ENCODE results near the gene WDR93.

WDR93 gene

DNA sequence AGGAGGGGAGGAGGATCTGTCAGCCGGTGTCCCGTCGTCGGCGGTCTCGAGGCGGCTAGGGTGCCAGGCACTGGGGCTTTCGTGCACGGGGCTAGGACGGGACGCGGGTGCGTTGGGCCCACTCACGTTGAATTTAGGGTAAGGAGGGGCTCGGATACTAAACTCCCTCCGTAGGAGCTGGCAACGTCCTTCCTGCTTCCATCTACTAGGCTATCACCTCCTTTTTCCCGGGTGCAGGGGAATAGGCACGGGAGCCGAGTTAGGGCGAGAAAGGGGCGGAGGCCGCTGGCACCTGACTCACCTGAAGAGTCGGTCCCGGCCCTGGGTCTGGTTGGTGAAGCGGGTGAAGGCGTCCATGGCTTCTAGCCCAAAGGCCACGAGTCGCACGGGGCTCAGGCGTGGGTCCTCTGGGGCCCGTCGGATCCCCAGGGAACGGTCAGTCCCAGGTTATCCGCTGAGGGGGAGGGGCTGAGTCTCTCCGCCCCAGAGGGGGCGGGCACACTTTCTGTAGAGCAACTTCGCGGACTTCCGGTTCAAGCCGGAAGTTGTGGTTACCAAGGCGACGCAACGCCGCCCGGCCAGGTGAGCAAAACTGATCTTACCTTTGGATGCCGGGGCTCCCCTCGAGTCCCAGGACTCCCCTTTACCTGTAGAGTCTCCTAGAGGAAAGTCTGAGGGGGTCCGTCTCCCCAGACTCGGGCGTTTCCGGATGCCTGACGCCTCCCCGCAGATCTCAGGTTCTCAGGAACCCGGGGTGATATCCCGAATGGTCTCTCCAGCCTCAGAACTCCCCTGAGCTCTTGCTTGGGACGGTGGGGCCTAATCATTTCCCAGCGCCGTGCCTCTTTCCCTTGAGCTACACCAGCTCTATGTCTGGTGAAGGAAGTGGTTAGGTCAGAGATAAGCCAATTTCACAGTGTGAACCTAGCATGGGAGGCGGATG lies at the start of gene WDR93, which contains the start of gene PEX11A:
TSS of gene WDR93 (plus strand) at position 536 of the 943 bp plus-strand sequence. CDS start 10,936 bp downstream, outside the sequence.
TSS of gene PEX11A (minus strand) at position 479 of the 943 bp plus-strand sequence. CDS start at position 357, 122 bp downstream.
- DNase-seq (ENCODE audit: low spot score), result peak; percentile 86

DNA sequence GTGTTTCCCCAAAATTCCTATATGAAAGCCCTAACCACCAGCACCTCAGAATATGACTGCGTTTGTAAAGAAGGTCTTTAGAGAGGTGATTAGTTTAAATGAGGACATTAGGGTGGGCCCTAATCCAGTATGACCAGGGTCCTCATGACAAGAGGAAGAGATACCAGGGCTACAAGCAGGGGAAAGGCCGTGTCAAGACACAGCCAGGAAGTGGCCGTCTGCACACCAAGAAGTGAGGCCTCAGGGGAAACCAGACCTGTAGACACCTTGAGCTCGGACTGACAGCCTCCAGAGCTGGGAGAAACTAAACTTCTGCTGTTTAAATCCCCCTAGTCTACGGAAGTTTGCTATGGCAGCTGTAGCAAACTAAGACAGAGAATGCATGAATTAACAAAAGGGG lies 49.6 kb upstream of the WDR93 start:
- DNase-seq (ENCODE audit: low spot score), result no peak

DNA sequence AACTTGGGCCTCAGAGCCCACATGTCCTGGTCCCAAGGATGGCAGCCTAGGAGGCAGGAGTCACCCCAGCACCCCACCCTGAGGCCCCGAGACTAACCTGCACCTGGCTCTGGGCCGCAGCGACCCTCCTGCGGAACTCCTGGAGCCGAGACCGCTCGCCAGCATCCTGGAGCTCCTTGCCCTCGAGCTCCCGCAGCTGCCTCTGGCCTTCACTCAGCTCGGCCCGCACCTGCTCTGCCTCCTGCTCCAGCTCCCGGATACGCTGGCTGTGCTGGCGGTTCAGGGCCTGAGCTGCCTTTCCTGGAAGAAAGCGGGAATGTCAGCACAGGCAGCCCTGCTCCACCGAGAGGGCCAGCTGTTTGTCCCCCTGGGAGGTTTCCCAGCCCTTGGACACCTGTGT lies 48.5 kb upstream of the WDR93 start:
- DNase-seq (ENCODE audit: low spot score), result no peak

DNA sequence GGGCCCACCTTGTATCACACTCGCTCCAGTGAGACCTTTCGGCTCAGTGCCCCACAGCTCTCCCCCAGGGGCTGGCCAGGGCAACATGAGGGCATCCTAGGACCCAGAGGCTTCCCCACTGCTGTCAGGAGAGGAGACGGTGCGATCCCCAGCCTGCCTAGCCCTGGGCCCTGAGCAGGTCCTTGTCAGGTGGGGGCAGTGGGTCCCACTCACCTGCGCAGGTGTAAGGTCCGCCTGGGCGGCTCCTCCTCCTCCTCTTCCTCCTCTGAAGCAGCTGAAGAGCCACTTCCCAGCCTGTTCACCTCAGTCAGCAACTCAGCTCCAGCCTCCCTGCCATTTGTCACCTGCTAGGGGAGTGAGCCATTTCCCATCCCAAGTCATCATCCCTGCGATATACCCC lies 44.9 kb upstream of the WDR93 start:
- no peak for DNase-seq (ENCODE audit: low spot score)

DNA sequence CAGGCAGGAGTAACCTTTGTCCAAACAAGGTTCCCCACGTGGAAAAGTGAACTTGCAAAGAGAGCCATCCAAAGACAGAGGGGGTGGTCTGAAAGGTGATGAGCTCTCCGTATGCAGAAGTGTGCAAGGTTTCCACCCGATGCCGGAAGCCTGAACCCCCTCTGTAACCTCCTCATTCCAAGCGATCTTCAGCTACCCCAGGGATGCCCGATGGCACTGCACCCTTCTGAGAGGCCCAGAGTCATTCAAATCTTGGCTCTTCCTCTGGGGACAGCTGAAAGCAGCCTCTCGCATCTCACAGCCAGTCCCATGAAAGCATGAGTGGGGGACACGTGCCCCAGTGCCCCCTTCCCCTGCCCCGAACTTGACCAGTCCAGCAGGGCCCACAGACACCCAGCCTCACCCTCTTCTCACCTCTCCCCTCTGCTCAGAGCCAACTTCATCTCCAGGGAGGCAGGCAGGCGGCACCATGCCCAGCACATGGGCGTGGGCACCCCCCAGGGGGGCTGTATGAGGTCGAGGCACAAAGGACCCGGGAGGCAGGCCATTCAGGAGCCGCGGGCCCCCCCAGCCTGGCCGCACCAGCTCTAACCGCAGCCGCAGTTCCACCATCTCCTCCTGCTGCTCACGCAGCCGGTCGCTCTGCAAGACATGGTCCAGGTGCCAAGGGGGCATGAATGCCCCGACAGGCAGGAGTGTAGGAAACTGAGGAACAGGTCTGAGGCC lies 44.0 kb upstream of the WDR93 start:
- DNase-seq (ENCODE audit: low spot score), result no peak

DNA sequence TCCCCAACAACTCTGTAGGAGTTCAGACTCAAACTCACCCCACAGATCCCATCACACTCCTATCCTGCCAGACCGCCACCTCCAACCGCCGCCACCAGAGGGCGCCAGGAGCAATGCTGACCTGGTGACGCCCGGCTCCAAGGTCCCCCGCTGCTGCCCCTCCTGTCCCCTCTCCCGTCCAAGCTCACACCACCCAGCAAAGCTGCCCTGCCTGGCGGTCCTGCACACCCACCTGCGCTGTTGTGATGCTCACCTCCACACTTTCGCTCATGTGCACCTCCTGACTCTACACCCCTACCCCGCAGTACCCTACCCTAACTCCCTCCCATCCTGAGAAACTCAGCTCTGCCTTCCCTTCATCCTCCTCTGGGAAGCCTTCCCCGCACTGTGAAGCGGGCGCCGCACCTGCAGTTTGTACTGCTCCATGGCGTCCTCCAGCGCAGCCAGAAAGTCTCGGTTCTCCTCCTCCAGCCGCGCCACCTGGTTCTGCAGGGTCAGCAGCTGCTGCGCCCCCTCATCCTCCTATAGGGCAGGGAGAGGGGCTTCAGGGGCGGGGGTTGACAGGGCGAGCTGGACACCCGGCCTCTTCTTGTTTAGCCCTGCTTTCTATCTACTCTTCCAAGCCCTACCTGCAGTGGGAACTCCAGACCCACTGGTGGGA lies 43.3 kb upstream of the WDR93 start:
- peak; percentile 89 for DNase-seq (ENCODE audit: low spot score)

DNA sequence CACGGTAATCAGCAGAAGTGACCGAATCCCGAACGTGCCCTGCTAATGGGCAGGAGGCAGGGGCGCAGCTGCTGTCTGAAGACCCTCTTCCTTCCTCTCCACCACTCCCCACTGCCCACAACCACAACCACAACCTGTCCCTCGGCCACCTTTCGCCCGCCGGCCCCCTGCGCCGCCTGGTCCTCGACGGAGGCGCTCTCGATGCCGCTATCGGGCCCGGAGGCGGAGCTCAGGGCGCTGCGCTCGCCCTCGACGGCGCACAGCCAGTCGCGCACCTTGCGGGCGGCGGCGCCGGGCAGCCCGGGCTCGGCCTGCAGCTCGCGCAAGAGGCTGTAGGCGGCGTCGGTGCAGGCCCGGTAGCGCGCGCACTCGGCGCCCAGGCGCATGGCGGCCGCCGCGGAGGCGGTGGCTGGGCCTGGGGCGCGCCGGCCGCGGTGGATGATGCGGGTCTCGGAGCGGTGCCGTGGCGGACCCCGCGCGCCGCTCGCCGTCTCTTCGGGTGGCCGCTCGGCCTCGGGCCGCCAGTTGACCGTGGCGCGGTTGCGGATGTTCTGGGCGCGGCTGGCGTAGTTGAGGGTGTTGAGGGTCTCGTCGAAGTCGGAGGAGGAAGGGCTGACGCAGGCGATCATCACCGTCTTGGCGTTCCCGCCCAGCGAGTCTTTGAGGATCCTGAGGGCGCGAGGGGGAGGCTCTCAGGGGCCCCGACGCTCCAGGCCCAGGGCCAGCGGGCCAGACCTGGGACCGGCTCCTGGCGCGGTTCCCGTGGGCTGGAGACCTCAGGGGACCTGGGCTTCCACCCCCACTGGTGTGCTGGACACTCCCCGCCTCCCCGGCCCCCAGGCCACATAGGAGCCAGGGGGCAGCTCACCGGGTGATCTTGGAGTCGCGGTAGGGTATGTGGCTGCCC lies 42.3 kb upstream of the WDR93 start:
- no peak for DNase-seq (ENCODE audit: low spot score)

DNA sequence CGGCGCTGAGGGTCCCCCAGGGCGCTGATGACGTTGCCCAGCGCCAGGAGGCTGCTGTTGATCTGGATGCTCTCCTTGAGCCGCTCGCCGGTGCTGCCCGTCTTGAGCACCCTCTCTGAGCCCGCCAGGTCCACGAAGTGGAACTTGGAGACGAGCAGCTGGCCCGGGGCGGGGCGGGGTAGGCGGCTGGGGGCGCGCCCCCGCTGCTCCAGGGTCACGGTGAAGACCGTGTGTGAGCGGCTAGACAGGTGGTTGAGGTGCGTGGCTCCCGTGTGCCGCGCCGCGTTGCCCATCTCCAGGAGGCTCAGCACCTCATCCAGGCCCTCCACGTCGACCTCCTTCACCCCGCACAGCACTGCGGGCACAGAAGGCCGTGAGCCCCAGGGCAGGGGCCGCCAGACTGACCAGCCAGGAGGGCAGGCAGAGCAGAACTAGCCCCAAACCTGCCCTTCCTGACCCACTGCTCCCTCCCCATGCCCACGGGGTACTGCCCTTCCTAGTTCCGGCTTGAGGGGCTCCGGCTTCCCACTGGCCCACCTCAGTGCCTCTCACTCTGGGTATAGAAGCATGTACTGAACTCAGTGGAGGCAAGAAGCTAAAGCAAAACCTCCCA lies 41.5 kb upstream of the WDR93 start:
- DNase-seq (ENCODE audit: low spot score), result no peak

DNA sequence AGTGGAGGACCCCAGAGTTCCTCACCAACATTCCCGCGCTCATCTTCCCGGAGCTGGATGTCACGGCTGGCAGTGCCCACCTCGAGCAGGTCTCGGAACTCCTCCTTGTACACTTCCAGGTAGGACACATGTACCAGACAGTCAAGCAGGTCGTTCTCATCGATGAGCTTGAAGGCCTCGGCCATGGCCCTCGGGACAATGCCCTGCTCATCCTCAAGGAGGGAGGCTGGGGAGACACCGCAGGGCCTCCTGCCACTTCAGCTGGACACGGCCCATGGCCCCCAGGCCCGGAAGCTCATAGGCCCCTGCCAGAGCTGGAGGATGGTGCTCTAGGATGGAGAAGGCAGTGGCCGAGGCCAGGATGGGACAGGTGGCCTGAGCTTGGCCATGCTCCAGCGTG lies 40.9 kb upstream of the WDR93 start:
- no peak for DNase-seq (ENCODE audit: low spot score)

DNA sequence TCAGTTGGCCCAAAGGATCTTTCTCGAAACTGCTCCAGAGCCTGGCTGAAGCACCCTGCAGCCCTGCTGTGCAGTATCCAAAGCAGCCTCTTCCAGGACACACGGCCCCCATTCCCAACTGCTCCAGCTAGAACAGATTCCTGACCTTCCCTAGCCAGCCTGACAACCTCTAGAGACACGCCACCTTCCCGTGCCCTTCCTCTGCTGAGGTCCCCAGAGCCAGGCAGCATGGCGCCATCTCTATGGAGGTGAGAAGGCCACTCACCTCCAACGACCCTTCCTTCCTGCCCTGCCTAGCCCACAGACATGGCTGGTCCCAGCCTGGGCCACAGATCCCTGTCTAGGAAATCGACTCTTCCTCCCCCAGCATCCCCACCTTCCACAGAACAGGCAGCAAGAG lies 38.5 kb upstream of the WDR93 start:
- DNase-seq (ENCODE audit: low spot score), result no peak

DNA sequence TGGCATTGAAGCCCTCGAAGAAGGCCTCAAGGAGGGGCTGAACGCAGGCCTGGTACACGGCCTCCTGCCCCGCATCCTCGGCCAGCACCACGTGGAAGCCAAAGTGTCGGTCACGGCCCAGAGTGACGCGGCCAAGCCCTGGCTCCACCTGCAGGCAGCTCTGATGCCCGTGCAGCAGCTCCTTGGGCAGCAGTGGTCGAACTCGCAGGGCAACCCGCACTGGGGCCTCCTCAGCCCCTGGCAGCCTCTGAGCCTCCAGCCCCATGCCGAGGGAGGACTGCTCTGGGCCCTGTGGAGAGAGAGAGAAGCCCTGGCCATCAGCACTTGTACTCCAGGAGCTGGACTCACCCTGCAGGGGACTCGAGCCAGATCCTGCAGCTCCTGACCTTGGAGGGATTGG lies 37.9 kb upstream of the WDR93 start:
- no peak for DNase-seq (ENCODE audit: low spot score)

DNA sequence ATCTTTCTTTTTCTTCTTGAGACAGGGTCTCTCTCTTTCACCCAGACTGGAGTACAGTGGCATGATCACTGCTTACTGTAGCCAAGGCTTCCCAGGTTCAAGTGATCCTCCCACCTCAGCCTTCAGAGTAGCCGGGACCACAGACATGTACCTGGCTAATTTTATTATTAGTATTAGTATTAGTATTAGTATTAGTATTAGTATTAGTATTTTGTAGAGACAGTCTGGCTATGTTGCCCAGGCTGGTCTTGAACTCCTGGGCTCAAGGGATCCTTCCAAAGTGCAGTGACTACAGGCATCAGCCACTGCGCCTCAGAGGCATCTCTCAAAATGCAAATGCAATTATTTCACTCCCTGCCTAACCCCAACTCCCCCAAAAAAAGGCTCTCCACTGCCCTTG lies 37.0 kb upstream of the WDR93 start:
- DNase-seq (ENCODE audit: low spot score), result no peak

DNA sequence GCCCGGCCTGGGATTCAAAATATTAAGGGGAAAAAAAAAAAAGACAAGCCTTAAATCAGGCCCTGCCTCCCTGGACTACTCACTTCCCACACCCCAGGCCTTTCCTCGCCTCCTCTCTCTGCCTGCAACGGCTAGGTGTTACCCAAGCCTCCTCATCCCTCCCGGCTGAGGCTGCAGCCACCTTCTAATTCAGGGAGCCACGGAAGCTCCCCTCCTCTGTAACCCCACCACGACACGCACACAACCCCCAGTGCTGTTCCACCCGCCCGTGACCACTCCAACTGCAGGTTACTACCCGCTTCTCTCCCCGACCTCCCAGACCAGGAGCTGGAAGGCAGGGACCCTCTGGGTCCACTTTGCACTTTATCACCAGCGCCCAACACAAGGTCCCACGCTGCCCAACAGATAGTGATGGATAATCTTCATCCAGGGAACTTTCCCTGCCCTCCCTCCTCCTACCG lies 36.3 kb upstream of the WDR93 start:
- DNase-seq (ENCODE audit: low spot score), result peak; percentile 82

DNA sequence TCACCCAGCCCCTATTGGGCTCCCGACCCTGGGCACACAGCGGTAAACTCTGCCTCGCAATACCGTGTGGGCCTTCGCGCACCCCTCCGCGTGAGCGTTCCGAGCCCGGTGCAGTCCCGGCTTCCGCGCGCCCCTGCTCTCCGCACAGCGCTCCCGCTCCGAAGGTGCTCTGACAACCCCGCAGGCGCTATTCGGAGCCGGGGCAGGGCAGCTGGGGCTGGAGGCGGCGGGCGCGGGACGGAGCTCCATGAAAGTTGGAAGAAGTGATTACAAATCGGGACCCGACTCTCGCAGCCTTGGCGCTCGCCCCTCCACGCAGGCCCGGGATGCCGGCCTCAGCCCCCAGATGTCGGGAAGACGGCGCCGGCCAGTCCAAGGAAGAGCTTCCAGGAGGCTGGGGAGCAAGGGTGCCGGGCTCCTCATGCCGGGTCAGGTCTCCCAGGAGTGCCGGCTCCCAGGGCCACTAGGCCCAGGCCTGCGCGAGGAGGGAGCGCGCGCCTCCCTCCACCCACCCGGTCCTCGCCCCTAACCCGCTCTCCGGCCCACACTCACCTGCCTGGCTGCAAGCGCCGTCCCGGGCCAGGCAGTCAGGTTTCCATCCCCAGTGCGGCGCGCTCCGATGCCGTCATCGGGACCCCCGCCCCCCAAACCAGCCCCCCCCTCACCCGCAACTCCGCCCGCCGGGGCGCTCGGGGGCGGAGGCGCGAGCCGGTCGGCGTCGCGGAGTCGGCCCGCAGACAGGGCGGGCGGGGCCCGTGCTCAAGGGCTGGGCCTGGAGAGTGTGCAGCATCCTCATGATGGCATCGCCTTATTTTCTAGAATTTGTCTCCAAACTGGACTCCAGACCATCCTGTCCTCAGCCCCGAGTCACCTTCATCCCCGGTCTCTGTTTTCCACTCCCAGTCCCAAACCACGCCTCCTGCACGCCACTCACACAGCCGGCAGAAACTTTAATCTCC lies 35.5 kb upstream of the WDR93 start, which contains the start of gene KIF7:
TSS of gene KIF7 (minus strand) at position 621 of the 959 bp plus-strand sequence. CDS start 2,537 bp downstream, outside the sequence.
- peak; percentile 88 for DNase-seq (ENCODE audit: low spot score)

DNA sequence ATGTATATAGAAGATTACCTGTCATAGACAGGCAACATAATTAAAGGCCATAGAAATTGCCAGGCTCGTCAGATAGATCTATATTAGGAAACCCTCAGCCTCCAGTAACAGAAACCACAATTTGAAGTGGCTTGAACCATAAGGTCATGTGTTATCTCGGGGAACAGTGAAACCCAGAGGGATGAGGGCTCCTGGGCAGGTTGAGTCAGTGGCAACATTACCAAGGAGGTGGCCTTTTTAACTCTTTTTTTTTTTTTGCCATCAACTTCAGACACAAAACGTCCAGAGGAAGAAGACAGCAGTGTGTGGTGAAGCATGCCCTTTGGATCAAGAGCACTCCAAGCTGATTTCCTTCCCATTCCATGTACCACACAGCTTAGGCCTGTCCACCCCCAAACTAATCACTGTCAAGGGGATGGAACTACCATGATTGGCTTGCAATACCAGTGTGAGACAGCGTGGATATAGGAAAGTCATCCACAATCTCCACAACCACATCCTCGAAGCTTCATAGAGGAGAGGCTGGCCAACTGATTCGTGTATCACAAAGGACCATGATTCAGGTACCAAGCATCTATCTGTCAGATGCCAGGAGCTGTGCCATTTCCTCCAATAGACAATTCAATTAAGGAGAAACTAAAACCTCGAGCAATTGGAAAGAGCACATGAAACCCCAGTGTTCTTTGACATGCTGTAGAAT lies 34.3 kb upstream of the WDR93 start:
- peak; percentile 59 for DNase-seq (ENCODE audit: low spot score)

DNA sequence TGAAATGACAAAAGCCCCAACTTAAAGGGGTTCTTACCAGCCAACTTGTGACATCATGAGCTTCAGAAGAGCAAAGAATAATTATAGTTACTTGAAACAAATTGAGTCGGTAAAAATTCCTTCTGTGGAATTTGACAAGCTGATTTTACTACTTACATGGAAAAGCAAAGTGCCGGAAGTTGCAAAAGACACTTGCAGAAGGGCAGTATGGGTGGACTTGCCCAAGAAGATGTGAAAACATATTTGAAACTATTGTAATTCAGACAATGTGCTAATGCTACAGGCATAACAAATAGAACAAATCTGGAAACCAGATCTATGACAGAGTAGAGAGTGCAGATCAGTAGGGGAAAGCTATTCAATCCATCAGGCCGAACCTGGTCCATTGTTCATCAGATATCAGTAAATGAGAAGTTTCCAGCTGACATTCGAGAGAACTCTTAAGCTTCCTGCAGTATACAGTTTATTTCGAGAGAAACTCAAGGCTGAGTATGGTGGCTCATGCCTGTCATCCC lies 32.9 kb upstream of the WDR93 start:
- peak; percentile 37 for DNase-seq (ENCODE audit: low spot score)

DNA sequence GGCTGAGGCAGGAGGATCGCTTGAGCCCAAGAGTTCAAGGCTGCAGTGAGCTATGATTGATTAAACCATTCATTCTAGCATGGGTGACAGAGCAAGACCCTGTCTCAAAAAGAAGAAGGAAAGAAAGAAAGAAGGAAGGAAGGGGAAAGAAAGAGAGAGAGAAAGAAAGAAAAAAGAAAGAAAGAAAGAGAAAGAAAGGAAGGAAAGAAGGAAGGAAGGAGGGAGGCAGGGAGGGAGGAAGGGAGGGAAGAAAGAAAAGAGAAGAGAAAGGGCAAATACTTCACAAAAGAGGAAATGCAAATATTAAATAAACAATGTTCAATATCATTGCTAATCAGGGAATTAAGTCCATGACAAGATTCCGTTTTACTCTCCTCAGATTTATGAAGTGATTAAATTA lies 31.3 kb upstream of the WDR93 start:
- no peak for DNase-seq (ENCODE audit: low spot score)

DNA sequence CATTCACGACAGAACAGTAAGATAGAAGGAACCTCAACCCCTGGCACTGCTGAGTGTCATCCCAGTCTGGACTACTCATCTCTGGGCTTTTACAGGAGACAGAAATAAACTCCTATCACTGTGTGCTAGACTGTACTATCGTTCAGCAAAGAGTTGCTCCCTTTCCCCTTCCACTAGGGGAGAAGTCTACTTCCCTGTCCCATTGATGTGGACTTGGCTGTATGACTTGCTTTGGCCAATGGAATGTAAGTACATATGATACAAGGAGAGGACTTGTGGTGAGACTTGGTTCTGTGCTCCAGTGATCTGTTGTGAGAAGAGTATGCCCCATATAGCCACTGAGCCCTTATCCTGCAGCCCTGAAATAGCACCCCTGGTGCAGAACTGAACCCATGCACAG lies 30.1 kb upstream of the WDR93 start:
- no peak for DNase-seq (ENCODE audit: low spot score)
